ENCODE results near the gene CD81. TPM values are rescaled to one million over a fixed set of nuclear protein-coding genes. Genes with fewer than 3 reads are reported as not detected.
A peak's percentile ranks its signal among the peaks of the same experiment; 100 is the strongest.

CD81 gene
- total RNA-seq, 4 donors from 2014 or later, result 234 to 340 (median 277) TPM

GRCh38 chr11:2446590-2447252 is 69.6 kb downstream of the CD81 start:
- Histone ChIP-seq H3K9me3 (no peaks in the 10 kb centered on the region), H3K4me1 (peaks cover 24% of the 10 kb centered on the region), H3K36me3 (no peaks in the 10 kb centered on the region), H3K4me3 (peak overlapping the region; percentile 41), H3K27ac (no peak overlapping the region), H3K27me3 (peaks cover 83% of the 10 kb centered on the region)
- DNase-seq (ENCODE audit: low spot score in 2 of 2), result peak in 1 of 2 donors; percentile 56
- TF ChIP-seq POLR2A (IDR thresholded peaks at IDR 0.05), result no peak
- WGBS, result 79% methylated on average over 11 of the region's 15 CpGs

Other genes with a start within 250 kb of the CD81 start
- 1 to 10 TPM; 3.2 to 9.7 (median 5.6) TPM for gene IGF2, start 237.9 kb upstream of the CD81 start, total RNA-seq
- not detected for gene INS, start 216.1 kb upstream of the CD81 start, total RNA-seq
- 1 to 10 TPM in 1 of 4 donors, under 1 TPM in 1, not detected in 2; 0.34 to 1.0 TPM for gene TH, start 205.5 kb upstream of the CD81 start, total RNA-seq
- gene ASCL2, start 106.7 kb upstream of the CD81 start, total RNA-seq, result 10 to 100 TPM; 11.4 to 18.0 (median 15.9) TPM
- 1 to 10 TPM in 2 of 4 donors, not detected in 2; 1.2 to 2.5 TPM for gene C11orf21, start 75.4 kb upstream of the CD81 start, total RNA-seq
- gene TSPAN32, start 75.3 kb upstream of the CD81 start, total RNA-seq, result 1 to 10 TPM in 1 of 4 donors, under 1 TPM in 1, not detected in 2; 0.26 to 4.3 TPM
- gene TSSC4, start 23.4 kb downstream of the CD81 start, total RNA-seq, result 10 to 100 TPM; 25.7 to 60.9 (median 51.4) TPM
- gene TRPM5, start 67.2 kb downstream of the CD81 start, total RNA-seq, result under 1 TPM in 1 of 4 donors, not detected in 3; 0.29 TPM
- gene KCNQ1, start 67.7 kb downstream of the CD81 start, total RNA-seq, result 1 to 10 TPM in 2 of 4 donors, under 1 TPM in 2; 0.89 to 2.2 (median 1.3) TPM

Measured in suprapubic skin (tissue), 4 donors.